T-helper 9 cell (primary cell): ENCODE data around the gene CENPL.

Source experiments
- DNase-seq: peaks from one replicate; pipeline ENCODE4 v3.0.0-alpha.2; 2020

Gene CENPL

GRCh38 chr1:173757666-173758065 lies 67.0 kb downstream of the CENPL start:
- no peak for DNase-seq

GRCh38 chr1:173753830-173754229 lies 70.9 kb downstream of the CENPL start:
- DNase-seq: no peak
